Femur (tissue), 1 donor: Measurements from ENCODE around the gene MVK.

Experiments used
- DNase-seq: peaks from one replicate; pipeline ENCODE4 v3.0.0-alpha.2; 2017

The MVK gene

DNA sequence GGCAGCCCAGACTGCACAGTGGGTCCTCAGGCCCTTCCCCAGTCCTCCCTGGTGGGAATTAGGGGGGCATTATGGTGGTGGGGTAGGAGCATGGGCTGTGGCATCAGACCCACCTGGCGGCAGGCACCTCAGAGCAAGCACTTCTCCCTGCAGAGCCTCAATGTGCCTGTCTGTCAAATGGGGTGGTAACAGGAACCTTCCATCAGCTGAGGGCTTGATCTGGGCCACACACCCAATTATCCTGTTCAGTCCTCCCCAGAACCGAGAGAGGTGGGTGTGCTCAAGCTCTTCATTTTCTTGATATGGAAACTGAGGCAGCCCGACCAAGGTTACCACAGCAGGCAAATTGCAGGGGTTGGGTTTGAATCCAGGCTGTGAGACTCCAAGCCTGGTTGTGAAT, 38.4 kb downstream of the MVK start:
- no peak for DNase-seq

DNA sequence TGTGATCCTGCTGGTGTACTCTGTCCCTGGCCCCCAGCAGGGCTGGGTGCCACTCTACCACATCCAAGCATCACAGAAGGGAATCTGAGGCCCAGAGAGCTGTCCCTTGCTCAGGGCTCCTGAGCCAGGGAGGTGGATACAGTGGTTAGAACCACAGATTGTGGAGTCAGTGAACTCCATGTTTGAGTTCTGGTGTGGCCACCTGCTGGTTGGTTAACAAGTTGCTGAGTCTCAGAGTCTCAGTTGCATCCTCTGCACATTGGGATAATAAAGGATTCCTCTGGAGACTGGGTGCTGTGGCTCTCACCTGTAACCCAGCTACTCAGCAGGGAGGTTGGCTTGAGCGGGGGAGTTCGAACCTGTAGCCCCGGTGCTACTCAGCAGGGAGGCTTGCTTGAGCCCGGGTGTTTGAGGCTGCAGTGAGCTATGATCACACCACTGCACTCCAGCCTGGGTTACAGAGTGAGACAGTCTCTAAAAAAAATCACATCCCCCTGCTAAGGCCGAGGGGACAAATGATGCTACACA, 39.4 kb downstream of the MVK start:
- no peak for DNase-seq

DNA sequence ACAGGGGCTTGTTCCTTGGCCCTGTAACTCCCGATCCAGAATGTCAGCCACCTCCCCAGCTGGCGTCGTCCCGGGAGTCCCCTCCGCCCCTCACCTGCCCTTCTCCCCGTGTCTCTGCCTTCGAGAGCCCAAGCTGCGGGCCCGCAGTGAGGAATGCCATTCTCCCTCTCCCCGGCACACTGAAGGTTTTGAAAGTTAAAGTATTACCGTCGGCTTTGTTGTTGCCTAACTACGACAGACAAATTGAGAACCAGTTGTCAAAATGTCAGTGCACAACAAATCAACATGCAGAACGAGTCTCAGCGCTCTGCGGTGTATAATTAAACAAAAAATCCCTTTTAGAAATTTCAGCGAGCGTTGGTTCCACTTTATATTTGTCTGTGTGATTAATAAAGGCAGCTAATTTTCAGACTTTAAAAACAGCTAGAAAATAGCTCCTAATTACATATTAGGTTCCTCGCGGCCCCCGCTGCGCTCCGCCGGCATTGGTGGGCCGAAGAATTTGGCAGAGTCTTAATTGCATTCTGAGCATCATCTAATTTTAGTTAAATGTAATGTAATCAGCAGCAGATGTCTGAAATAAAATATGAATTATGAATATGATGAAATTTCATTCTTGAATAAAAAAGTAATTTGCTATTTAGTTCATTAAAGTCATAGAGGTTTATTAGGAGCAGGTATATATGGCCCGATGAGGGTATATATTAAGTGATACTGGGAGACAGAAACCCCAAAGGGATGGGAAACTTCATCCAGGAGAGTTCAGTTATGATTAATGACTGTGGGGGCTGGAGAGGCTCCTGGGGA, 40.3 kb downstream of the MVK start:
- no peak for DNase-seq

DNA sequence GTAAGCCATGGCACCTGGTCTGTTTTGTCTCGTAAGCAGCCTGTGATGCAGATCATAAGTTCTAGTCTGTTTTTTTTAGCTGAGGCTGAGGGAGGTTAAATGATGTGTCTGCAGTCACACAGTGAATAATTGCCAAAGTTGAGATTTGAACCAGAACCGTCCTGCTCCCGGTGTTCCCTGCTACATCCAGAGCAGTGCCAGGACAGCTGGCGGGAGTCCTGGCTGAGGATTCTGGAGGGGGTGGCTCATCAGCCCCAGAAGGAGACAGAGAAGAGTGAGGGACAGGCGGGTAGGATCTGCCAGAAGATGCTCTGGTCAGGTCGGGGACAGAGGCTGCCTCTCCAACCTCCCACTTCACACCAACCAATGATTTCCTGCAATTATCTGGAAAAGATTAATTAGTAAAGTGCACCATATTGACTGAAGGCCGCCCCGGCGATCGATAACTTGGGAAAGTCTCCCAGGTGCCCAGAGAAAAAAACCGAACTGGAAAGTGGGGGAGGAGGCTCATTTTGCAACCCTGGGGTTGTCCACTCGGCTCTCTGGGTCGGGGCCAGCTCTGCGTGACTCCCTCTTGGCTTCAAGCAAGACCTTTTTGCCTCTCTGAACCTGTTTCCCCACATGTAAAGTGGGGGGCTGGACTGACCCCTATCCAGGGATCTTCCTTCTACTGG, 42.1 kb downstream of the MVK start:
- DNase-seq: no peak

DNA sequence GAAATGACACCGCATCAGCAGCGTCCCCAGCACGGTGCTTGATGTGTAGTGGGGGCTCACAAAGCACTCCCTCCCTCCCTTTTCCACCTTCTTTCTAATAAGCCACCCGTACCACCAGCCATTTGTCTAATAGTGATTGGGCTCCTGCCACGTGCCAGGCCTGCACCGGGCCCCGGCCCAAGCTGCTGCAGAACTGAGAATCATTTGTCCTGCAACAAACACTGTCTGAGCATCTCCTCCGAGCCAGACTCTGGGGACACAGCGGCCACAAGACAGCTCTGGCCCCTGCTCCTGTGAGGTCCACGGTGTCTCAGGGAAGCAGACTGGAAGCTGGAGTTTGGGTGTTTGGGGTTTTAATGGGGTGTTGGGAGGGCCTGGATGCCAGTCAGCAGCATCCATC, 43.9 kb downstream of the MVK start:
- no peak for DNase-seq

DNA sequence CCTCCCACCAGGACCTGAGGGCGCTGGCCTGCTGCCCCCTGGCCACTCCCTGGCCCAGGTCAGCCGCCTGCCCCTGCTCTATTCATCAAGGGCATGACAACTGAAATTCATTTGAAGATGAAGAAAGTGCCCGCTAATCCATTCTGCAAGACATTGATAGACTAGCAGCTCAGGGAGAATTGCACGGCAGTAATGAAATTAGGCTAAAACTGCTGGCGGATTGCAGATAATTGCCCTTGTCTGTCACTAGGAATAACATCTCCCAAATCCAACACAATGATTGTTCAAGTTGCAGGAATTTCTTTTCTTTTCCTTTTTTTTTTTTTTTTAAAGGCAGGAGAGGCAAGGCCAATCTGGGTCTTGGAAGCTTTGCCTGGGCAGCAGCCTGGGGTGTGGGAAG, 44.5 kb downstream of the MVK start:
- no peak for DNase-seq

DNA sequence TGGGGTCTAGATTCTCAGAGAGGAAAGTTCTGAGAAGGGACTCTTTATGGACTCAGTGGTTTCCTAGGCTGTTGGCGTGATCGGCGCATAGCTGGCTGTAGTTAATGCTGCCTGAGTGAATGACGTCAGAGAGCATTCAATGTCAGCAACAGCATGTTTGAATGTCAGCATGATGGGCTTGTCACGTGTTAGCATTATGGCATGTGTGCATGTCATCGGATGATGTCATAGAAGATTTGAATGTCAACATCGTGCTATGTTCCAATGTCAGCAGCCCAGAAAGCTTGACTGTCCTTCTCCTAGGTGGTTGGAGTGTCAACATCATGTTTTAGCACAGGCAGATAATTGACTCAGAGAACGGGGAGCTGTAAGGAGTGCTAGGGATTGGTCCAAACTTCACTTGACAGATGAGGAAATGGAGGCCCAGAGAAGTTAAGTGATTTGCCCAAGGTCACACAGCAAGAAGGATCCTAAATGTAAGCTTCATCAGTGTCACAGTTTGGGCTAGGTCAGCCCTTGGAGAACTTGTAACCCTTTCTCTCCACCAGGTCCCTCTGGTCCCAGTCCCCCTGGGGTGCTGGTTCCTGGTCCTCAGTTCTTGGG, 45.5 kb downstream of the MVK start:
- no peak for DNase-seq

DNA sequence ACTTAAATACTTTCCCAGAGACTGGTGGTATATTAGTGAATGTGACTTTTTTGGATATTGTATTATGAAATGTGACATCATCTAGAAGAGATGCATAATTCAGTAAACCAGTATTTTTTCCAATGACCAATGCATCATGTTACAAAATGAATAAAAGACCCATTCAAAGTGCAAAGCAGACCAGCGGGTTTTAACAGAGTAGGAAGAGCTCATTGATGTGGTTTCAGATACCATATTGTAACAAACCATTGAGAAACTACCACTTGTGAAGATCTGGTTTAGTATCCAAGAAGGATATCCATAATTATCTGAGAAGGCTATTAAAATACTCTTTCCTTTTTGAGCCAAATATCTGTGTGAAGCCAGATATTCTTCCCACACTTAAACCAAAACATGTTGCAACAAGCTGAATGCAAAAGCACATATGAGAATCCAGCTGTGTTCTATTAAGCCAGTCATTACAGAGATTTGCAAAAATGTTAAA, 47.7 kb downstream of the MVK start:
- DNase-seq: no peak

DNA sequence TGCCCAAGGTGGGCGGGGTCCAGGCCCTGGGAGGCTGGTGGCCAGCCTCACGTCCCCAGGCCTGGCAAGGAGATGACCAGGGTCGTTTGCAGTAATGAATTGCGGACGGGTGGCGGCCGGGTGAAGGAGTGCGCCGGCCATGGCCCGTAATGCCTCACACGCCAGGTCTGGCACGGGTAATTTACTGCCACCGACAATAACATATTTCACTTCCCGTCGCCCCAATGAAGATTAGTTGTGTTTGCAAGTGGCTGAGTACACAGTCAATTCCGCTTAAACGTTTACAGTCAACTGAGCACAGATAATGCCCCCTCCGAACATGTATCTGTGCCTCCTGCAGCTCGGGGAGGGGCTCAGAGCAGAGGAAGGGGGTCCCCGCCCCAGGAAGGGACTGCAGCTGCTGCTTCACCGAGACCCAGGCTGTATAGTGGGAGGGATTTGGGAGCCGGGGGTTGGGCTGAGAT, 48.3 kb downstream of the MVK start:
- DNase-seq: no peak

DNA sequence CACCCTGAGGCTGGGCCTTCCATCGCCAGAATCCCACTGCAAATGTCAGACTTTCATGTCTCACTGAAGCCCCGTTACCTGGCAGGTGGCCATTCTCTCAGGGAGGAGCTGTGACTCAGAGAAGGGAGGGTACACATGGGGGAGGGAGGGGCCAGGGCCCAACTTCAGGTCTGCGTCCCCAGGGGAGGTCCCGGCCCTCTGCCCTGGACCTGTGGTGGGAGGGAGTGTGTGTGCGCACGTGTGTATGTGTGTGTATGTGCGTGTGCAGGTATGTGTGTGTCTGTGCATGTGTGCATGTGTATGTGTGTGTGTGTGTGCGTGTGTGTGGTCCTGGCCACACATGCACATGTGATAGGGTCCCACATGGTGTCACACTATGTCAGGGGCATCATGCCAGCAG, 50.9 kb downstream of the MVK start:
- DNase-seq: no peak

DNA sequence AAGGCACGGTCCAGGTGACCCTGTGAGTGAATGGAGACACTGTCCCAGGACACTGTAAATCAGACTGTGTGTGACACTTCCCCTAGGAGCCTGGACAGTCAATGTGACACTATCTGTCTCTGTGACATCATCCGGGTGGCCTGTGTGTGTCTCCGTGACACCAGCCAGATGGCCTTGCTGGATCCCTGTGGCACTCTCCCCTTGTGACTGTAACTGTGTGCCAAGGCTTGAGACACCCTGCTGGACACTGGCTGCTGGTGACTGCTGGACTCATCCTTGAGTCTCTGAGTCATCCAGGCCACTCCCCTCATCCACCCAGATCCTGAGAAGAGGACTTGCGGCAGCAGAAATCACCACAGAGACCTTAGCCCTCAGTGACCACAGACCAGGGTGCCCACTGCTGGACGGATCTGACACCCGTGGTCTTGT, 51.6 kb downstream of the MVK start:
- no peak for DNase-seq

DNA sequence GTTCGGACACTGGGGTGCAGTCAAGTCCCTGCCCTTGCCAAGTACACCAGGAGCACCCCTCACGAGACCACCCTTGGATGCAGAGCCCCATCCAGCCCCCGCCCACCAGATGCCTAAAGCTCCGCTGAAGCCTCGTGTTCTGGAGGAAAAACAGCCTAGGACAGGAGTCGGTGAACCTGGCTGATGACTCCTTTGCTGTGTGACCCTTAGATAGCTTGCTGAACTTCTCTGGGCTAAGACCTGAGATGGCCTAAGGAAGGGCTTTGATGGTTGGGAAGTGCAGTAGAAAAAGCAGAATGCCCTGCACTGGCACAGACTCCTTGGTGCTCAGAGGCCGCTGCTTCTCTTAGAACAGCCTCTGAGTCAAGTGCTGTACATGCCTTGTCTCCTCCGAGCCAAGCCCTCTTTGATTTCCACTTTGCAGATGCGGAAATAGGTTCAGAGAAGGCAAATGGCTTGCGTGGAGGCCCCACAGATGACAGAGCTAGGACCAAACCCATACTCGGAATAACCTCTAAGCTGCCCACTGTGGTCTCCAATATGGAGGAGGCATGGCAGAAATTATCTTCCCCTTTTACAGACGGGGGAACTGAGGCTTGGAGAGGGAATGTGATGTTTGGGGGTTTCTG, 52.3 kb downstream of the MVK start:
- DNase-seq: no peak

DNA sequence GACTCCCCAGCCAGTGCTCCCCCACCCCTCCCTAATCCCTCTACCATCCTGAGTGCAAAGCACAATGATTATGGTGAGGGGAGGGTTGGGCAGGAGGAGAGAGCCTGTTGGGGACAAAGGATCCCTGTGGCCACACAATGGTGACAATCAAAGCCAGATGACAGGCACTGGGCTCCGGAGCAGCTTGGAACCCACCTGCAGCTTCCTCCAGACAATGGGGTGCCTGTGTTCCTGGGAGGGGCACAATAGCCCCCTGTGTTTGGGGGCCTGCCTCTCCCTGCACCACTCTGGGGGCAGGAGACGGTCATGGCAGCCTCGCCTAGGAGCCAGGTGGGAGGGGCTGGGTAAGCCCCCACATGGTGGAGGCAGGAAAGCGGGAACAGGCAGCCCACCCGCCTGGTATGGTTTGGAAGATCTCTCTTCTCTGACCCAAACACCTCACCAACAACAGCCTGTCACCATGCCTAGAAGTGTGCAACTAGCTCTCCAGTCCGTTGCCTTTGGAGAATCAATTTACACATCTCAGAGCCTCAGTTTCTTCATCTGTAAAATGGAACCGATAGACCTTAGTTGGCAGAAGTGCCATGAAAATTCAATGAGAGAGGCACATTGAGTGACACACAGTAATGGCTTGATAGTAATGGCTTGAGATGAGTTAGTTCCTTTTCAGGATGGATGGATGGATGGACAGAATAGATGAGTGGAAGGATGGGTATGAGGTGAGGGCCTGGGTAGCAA, 53.0 kb downstream of the MVK start:
- no peak for DNase-seq

DNA sequence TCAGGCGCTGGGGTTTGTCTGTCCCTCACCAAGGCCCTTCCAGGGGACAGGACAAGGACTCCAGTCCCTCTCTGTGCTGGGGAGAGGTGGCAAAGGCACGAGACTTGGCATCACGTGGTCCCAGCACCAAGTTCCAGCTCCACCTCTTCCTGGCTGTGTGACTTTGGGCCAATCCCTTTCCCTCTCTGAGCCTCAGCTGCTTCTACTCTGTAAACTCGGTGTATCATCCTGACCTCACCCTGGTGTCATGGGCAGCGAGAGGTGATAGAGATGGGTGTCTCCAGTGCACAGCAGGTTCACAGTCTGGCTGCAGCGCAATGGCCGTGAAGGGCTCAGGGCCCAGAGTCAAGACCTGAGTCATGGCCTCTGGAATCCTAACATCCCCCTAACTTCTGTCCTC, 54.0 kb downstream of the MVK start:
- DNase-seq: no peak

DNA sequence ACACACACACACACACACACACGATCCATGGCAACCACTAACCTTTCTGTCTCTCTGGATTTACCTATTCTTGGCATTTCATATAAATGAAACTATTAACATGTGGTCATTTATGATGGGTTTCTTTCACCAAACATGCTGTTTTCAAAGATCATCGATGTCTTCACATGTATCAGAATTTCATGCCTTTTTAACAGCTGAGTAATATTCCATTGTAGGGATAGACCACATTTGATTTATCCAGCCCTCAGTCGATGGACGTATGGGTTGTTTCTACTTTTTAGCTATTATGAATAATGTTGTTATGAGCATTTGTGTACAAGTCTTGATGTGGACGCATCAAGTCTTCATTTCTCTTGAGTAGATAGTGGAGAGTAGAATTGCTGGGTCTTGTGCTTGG, 56.5 kb downstream of the MVK start:
- no peak for DNase-seq

DNA sequence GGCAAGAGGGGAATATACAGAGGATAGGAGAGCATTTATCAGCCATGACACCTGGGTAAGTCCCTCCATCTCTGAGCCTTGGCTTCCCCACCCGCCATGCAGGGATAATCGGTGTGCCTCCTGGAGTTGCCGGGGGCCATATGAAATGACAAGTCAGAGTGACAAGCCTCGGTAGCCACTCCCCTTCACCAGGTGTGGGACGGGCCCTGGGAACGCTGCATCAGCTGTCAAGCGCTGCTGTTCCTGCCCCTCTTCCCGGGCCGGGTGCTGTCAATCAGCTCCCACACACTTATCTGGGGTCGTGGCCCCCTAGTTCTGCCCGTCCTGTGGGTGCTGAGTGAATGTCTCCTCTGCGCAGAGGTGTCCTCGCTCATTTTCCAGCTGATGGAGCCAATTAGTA, 57.2 kb downstream of the MVK start:
- DNase-seq: no peak

DNA sequence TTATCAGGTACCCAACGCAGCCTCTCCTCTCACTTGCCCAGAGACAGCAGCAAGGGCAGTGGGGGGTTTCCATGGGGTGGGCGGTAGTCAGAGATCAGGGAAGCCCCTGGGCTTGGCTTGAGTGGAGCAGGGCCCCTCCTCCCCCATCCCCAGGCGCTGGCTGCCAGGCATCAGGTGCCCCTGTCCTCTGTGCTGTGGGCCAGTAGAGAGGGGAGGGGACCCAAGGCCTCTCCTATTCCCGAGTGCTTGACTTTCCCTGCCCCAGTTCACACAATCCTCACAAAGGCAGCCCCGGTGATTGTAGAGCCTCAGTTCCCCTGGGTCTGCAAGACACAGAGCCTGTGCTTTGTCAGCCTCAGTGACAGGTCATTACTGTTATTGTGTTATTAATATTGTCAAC, 57.7 kb downstream of the MVK start:
- no peak for DNase-seq

DNA sequence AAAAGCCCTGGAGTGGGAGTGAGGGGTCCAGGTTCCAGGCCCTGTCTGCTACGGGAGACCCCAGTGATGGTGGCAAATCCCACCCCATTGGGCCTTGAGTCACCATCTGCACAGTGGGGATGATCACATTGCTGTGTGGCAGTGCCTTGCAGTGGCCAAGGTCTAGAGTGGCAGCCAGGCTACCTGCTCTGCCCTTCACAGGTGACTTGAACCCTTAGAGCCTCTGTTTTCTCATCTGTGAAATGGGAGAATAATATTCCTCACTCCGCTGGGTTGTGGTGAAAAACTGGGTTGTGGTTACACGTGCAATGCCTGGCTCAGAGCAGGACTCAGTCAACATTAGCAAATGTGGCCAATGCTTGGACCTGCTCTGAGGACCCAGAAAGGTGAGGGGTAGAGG, 58.2 kb downstream of the MVK start:
- DNase-seq: no peak

DNA sequence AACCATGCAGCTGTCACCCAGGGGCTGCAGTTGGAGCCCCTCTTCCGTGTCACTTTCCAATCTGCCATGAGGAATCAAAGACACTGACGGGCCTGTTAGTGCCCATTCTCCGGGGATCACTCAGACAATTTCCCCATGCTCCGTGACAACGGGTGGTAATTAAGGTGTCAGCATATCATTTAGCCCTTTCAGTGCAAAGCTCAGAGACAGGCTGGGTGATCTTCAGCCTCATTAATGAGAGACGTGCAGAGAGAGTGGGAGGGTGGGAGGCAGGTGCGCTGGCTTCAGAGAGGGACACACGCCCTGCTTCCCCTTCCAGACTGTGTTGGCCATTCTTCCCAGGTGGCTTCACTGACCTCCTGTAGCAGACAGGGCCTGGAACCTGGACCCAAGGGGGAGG, 58.7 kb downstream of the MVK start:
- no peak for DNase-seq

DNA sequence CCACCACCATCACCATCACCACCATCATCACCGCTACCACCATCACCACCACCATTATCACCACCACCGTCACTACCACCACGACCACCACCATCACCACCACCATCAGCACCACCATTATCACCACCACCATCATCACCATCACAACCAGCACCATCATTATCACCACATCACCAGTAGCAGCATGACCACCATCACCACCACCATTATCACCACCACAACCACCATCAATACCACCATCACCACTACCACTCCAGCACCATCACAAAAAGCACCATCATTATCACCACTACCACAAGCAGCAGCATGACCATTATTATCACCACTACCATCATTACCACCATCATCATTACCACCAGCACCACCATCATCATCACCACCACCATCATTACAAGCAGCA, 62.1 kb downstream of the MVK start:
- DNase-seq: no peak

DNA sequence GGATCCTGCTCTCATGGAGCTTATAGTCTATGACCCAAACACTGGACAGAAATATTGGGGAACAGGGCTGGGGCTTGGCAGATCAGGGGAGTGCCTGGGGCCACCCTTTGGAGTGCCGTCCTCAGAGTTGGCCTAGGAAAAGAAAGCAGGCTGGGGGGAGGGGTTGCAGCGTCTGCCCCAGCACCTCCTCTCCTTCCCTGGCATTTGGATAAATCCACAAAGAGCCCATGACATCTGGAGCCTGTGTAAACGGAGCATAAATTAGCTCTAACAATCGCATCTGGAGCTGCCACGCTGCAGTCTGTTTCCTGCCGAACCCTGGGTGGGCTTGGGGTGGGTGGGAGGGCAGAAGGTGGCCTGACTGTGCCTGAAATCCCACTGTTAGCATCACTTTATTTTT, 63.8 kb downstream of the MVK start:
- no peak for DNase-seq

DNA sequence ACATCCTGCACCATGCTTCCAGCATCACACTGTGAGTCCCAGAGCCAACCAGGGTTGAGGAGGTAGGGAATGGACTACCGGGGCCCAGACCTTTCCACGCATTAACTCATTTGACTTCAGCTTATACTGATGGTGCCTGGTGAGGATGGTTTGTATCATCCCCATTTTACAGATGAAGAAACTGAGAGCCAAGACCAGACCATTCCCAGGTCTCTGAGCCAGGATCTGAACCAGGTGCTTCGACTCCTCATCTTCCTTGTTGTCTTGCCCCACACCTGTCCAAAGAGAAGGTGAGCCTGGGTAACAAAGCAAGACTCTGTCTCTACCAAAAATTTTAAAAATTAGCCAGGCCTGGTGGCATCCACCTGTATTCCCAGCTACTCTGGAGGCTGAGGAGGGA, 64.4 kb downstream of the MVK start:
- DNase-seq: no peak

DNA sequence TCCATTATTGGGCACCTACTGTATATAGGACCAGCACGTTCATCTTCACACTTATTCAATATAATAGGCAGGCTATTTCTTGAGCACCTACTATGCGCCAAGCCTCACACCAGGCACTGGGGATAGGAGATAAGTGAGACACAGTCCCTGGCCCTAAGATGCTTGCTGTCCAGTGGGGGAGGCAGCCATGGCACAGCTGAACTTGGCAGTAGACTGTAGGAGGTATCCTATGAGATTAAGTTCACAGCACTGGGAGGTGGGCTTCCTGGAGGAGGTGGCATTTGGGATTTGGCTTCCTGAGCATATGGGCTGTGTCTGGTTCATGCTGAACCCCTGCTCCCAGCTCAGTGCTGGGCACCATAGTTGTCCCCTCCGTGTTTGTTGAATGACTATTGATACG, 65.1 kb downstream of the MVK start:
- DNase-seq: no peak
